ENCODE measurements around the gene FGG.

- TF ChIP-seq CTCF (conservative IDR thresholded peaks at IDR 0.05) (no peak), ZFX (IDR thresholded peaks at IDR 0.05) (no peak)
Observed at GRCh38 chr4:154597798-154598774, 14.4 kb downstream of the FGG start.

Data from C4-2B (cell line).